ENCODE results near the gene CTBP1.

GRCh38 chr4:1167244-1167949 lies 81.5 kb downstream of the CTBP1 start:
- TF ChIP-seq CTCF (IDR thresholded peaks at IDR 0.05) (peak; percentile 77 to 90), EP300 (IDR thresholded peaks at IDR 0.05) (no peak)
